ENCODE data around the gene C16orf90.
"Not testable (repeated sequence)": the region's sequence is repeated elsewhere in the genome, so short reads cannot be mapped to it uniquely, and the experiment has no call there.

Gene C16orf90

GRCh38 chr16:3495176-3495575 lies at the start of gene C16orf90:
TSS of gene C16orf90 (minus strand) at chr16:3495489. CDS start at chr16:3495421, 68 bp downstream.
- in situ Hi-C loops (cut with MboI; ENCODE audit: low sequenced_read_pairs): no loop called here

GRCh38 chr16:3542601-3543373 lies 47.5 kb upstream of the C16orf90 start:
- in situ Hi-C loops (cut with MboI; ENCODE audit: low sequenced_read_pairs): no loop called here

- in situ Hi-C loops (cut with MboI; ENCODE audit: low sequenced_read_pairs): no loop called here
Measured at GRCh38 chr16:3541527-3542155, 46.4 kb upstream of the C16orf90 start.

- in situ Hi-C loops (cut with MboI; ENCODE audit: low sequenced_read_pairs): no loop called here
Measured at GRCh38 chr16:3538222-3538621, 42.9 kb upstream of the C16orf90 start.

GRCh38 chr16:3536851-3537250 lies 41.6 kb upstream of the C16orf90 start:
- in situ Hi-C loops (cut with MboI; ENCODE audit: low sequenced_read_pairs): no loop called here

GRCh38 chr16:3536271-3536731 lies 41.0 kb upstream of the C16orf90 start:
- in situ Hi-C loops (cut with MboI; ENCODE audit: low sequenced_read_pairs): no loop called here

GRCh38 chr16:3534126-3534525 lies 38.8 kb upstream of the C16orf90 start:
- in situ Hi-C loops (cut with MboI; ENCODE audit: low sequenced_read_pairs): no loop called here

GRCh38 chr16:3532741-3533140 lies 37.5 kb upstream of the C16orf90 start:
- in situ Hi-C loops (cut with MboI; ENCODE audit: low sequenced_read_pairs): no loop called here

GRCh38 chr16:3530371-3530914 lies 35.2 kb upstream of the C16orf90 start:
- in situ Hi-C loops (cut with MboI; ENCODE audit: low sequenced_read_pairs): no loop called here

- in situ Hi-C loops (cut with MboI; ENCODE audit: low sequenced_read_pairs): no loop called here
Measured at GRCh38 chr16:3529175-3529574, 33.9 kb upstream of the C16orf90 start.

GRCh38 chr16:3528406-3528805 lies 33.1 kb upstream of the C16orf90 start:
- in situ Hi-C loops (cut with MboI; ENCODE audit: low sequenced_read_pairs): no loop called here

GRCh38 chr16:3527216-3527829 lies 32.0 kb upstream of the C16orf90 start:
- in situ Hi-C loops (cut with MboI; ENCODE audit: low sequenced_read_pairs): not testable (repeated sequence)

GRCh38 chr16:3525951-3526350 lies 30.7 kb upstream of the C16orf90 start:
- in situ Hi-C loops (cut with MboI; ENCODE audit: low sequenced_read_pairs): no loop called here

- in situ Hi-C loops (cut with MboI; ENCODE audit: low sequenced_read_pairs): no loop called here
Measured at GRCh38 chr16:3523281-3523680, 28.0 kb upstream of the C16orf90 start.

- in situ Hi-C loops (cut with MboI; ENCODE audit: low sequenced_read_pairs): no loop called here
Measured at GRCh38 chr16:3520841-3521240, 25.6 kb upstream of the C16orf90 start.

GRCh38 chr16:3520413-3520812 lies 25.1 kb upstream of the C16orf90 start:
- in situ Hi-C loops (cut with MboI; ENCODE audit: low sequenced_read_pairs): no loop called here

GRCh38 chr16:3519581-3519980 lies 24.3 kb upstream of the C16orf90 start:
- in situ Hi-C loops (cut with MboI; ENCODE audit: low sequenced_read_pairs): no loop called here

- in situ Hi-C loops (cut with MboI; ENCODE audit: low sequenced_read_pairs): no loop called here
Measured at GRCh38 chr16:3518986-3519348, 23.7 kb upstream of the C16orf90 start.

- in situ Hi-C loops (cut with MboI; ENCODE audit: low sequenced_read_pairs): no loop called here
Measured at GRCh38 chr16:3518292-3518985, 23.1 kb upstream of the C16orf90 start.

GRCh38 chr16:3515897-3516296 lies 20.6 kb upstream of the C16orf90 start:
- in situ Hi-C loops (cut with MboI; ENCODE audit: low sequenced_read_pairs): no loop called here

- in situ Hi-C loops (cut with MboI; ENCODE audit: low sequenced_read_pairs): no loop called here
Measured at GRCh38 chr16:3514621-3515020, 19.3 kb upstream of the C16orf90 start.

All from hTERT RPE-1 (cell line).